ENCODE measurements around the gene DTWD2.

GRCh38 chr5:118968406-118968911, 19.9 kb downstream of the DTWD2 start:
- TF ChIP-seq, protein P1, sequence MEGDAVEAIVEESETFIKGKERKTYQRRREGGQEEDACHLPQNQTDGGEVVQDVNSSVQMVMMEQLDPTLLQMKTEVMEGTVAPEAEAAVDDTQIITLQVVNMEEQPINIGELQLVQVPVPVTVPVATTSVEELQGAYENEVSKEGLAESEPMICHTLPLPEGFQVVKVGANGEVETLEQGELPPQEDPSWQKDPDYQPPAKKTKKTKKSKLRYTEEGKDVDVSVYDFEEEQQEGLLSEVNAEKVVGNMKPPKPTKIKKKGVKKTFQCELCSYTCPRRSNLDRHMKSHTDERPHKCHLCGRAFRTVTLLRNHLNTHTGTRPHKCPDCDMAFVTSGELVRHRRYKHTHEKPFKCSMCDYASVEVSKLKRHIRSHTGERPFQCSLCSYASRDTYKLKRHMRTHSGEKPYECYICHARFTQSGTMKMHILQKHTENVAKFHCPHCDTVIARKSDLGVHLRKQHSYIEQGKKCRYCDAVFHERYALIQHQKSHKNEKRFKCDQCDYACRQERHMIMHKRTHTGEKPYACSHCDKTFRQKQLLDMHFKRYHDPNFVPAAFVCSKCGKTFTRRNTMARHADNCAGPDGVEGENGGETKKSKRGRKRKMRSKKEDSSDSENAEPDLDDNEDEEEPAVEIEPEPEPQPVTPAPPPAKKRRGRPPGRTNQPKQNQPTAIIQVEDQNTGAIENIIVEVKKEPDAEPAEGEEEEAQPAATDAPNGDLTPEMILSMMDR (IDR thresholded peaks at IDR 0.05), result no peak
- no peak for TF ChIP-seq POLR2A (IDR thresholded peaks at IDR 0.05)

All from testis (tissue), 2 donors.